ENCODE results near the gene HSD17B12. TPM values are rescaled to one million over a fixed set of nuclear protein-coding genes. Genes with fewer than 3 reads are reported as not detected.

HSD17B12 gene
- total and polyA plus RNA-seq, 2 of the 13 experiments (the other 11 are each of a cell fraction or from before 2014, with no cell fraction given) = 50.3 to 117 TPM

- Histone ChIP-seq H3K4me3 (replicated peaks in 1 of 3; ENCODE audit: insufficient read depth in 1 of 3, low read depth in 2 of 3, low read length in 3 of 3) (no peak overlapping the region), H3K27me3 (ENCODE audit: control insufficient read depth in 1 of 2, insufficient read depth in 2 of 2, low read length in 2 of 2) (no peaks in the 10 kb centered on the region), H2AFZ (ENCODE audit: low read length) (no peak overlapping the region), H3K9me3 (ENCODE audit: low read length) (no peaks in the 10 kb centered on the region), H3K4me2 (ENCODE audit: low read depth, low read length) (no peak overlapping the region), H3K9ac (ENCODE audit: insufficient read depth, low read depth, low read length) (no peak overlapping the region), H3K27ac (ENCODE audit: extremely low read length, insufficient read depth, low read length) (peak overlapping the region; percentile 11), H3K36me3 (replicated peaks in 1 of 2; ENCODE audit: control insufficient read depth in 1 of 2, insufficient read depth in 2 of 2, low read length in 2 of 2) (peaks cover 4 to 21% of the 10 kb centered on the region in 2 experiments), H3K79me2 (ENCODE audit: insufficient read depth, low read length) (no peaks in the 10 kb centered on the region), H3K4me1 (ENCODE audit: insufficient read depth, low read length) (peaks cover 11% of the 10 kb centered on the region; the same call in 1 of the 2 replicates), H4K20me1 (ENCODE audit: insufficient read depth, low read length) (no peaks in the 10 kb centered on the region)
- no peak for ATAC-seq
- TF ChIP-seq ZBTB42 (CRISPR knock-in tag; IDR thresholded peaks at IDR 0.05) = no peak
- peak; percentile 64 for TF ChIP-seq RFX1 (IDR thresholded peaks at IDR 0.05)
- TF ChIP-seq ARID5B (CRISPR knock-in tag; IDR thresholded peaks at IDR 0.05) = peak; percentile 18; the same call in 1 of the 2 replicates
- TF ChIP-seq RFX3 (CRISPR knock-in tag; IDR thresholded peaks at IDR 0.05) = peak; percentile 70
- no peak for TF ChIP-seq NFE2L2 (IDR thresholded peaks at IDR 0.05; ENCODE audit: low read length)
- no peak for TF ChIP-seq NFIC (IDR thresholded peaks at IDR 0.05; ENCODE audit: low read length)
- no peak for TF ChIP-seq ZSCAN30 (CRISPR knock-in tag; IDR thresholded peaks at IDR 0.05)
- peak; percentile 70 for TF ChIP-seq CEBPB (IDR thresholded peaks at IDR 0.05; ENCODE audit: borderline replicate concordance, low read depth, low read length)
- no peak for TF ChIP-seq PLSCR1 (CRISPR knock-in tag; IDR thresholded peaks at IDR 0.05; ENCODE audit: borderline replicate concordance)
- POLR2A ChIA-PET = no interaction called here
- FAIRE-seq = no peak
- peak; percentile 33 for DNase-seq (ENCODE audit: low spot score)
- WGBS (ENCODE audit: low lambda C conversion rate) = 86% methylated on average over 1 of the region's 1 CpG
- in situ Hi-C loops (cut with HindIII; ENCODE audit: extremely low pct_ligation_motif_present, low pct_unique_long_range_greater_than_20kb) = no loop called here
- intact Hi-C loops (cut with micrococcal nuclease; ENCODE audit: unreplicated experiment) = no loop called here
- no TSS peak for BruUV-seq (replicated peaks)
- CTCF ChIA-PET (ENCODE audit: low intra/inter-chr PET ratio, low total read pairs) = no interaction called here
Measured at GRCh38 chr11:43833657-43834073, 153.1 kb downstream of the HSD17B12 start.
